Non-pigmented ciliary epithelial cell (primary cell): ENCODE measurements around the gene ZNF93.
"Not testable (repeated sequence)": the region's sequence is repeated elsewhere in the genome, so short reads cannot be mapped to it uniquely, and the experiment has no call there.

Experiments
- DNase-seq: peaks from one replicate; pipeline ENCODE4 v3.0.0-alpha.2; 2010; ENCODE audit warnings: low read depth

ZNF93 gene

GRCh38 chr19:19938449-19938848 lies 37.7 kb downstream of the ZNF93 start:
- DNase-seq: no peak

DNA sequence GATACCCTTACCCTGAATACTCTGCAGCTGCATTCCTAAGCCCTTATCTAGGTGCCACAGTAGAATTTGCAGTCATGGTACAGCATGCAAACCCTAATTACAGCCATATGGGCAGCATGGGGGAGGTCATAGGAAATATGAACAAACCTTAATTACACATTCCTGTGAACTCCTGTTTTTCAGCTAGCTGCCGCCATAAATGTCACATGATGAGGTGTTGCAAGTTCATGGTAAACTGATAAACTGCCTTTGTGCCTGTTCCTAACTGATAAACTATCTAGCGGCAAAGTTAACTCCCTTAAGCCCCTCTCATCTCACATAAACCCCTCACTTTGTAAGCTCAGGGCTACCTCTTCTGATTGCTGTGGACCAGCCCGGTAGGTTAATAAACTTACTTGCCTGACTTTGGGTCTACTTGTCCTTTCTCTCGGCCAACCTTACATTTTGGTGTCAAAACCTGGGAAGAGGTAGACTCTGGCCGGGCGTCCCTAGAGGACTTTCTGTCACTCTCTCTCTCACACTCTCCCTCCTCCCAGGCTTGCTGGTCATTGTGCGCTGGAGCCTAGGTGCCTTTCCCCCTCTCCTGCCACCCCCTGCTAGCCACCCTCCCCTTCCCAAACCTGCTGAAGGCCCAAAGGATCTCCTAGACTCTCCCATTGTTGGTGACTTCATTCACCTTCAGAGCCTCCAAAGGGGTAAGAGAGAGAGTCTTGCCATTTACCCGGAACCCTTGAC lies 43.3 kb downstream of the ZNF93 start:
- no peak for DNase-seq

GRCh38 chr19:19944583-19944880 lies 43.8 kb downstream of the ZNF93 start:
- no peak for DNase-seq

- DNase-seq: no peak
Observed at GRCh38 chr19:19946226-19946625, 45.5 kb downstream of the ZNF93 start.

DNA sequence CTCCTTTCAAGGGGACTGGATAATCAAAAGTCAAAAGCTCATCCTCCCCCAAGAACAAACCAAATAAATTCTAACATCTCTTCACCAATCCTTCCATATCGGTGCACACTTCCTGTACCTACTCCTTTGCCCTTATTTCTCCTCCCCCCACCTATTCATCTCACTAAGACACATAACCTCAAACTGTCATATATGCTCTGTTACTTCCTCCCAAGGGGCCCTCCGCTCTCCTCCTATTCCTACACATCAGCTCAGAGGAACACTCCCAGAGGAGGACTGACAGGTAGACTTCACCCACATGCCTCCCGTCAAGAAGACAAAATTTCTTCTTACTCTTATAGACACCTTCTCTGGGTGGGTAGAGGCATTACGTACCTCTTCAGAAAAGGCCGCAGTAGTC lies 48.1 kb downstream of the ZNF93 start:
- no peak for DNase-seq

GRCh38 chr19:19955208-19955607 lies 54.5 kb downstream of the ZNF93 start:
- no peak for DNase-seq

DNA sequence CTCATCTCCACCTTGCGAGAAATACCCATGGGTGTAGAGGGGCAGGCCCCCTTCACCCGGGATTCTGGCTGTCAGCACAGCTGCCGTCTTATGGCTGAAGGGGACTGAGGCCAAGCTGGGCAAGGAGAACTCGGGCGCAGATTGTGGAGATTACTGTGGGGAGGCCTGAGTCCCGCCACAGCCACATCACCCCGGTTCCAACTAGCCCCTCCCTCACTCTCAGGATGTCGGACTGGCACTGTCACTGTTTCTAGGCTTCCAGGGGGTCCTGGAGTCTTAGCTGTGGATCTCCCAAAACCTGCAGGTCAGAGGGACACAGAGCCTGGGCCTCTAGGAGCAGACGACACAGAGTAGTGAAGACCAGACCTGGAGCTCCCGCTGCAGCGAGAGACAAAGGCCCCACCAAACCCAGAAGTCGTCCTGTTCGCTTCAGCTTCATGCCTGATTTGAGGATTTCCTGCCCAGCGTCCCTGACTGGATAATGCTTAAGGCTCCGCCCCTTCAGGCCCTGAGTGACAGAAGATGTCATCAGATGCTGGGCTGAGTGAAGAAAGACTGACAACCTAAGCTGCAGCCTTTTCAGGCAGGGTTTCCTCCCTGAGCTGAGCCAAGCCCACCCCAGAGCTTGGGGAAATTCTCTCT lies 55.8 kb downstream of the ZNF93 start:
- DNase-seq: no peak

- DNase-seq: not testable (repeated sequence)
Observed at GRCh38 chr19:19957766-19958165, 57.0 kb downstream of the ZNF93 start.

DNA sequence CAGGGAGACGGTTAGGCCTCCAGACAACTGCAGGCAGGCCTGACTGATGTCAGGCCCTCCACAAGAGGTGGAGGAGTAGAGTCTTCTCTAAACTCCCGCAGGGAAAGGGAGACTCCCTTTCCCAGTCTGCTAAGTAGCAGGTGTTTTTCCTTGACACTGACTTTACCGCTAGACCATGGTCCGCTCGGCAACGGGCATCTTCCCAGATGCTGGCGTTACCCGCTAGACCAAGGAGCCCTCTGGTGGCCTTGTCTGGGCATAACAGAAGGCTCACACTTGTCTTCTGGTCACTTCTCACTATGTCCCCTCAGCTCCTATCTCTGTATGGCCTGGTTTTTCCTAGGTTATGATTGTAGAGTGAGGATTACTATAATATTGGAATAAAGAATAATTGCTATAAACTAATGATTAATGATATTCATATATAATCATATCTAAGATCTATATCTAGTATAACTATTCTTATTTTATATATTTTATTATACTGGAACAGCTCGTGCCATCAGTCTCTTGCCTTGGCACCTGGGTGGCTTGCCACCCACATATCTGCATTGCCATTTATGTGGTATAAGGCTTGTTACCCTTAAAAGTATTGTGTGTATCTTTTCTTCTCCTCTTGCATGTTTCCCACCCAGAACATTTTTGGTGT lies 58.5 kb downstream of the ZNF93 start:
- not testable (repeated sequence) for DNase-seq

DNA sequence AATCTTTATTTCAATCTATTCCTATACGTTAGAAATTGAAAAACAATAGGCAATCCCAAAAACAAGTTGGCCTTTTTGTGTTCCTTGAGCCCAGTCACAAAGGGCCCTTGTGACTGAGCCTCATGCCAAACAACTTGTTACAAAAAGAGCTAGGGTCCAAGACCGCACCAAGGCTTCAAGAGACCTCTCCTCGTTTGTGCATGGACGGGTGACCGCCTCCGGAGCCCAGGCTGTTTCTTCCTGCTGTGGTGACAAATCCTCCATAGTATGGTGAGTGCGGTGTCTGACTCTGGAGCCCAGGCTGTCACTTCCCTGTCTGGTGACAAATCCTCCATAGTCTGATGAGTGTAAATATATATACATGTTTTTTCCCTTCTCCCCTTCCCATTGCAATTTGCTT lies 63.7 kb downstream of the ZNF93 start:
- DNase-seq: no peak

DNA sequence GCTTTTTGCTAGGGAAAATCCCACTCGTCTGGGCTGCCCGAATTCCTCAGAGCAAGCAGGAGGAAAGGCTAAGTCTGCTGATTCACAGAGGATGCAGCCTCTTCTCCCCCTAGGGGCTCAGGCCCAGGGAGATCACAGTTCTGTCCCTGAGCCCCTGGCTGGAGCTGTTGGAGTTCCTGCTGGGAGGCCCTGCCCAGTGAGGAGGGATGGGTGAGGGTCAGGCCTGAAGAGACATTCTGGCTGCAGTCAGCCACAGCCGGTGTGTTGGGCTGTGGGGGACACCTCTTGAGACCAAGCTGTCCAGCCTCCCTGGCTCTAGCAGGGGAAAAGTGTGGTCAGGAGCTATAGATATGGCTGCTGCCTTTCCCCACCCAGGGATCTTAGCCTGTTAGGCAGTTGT lies 65.4 kb downstream of the ZNF93 start:
- not testable (repeated sequence) for DNase-seq

- no peak for DNase-seq
Observed at GRCh38 chr19:19966862-19967261, 66.1 kb downstream of the ZNF93 start.
